ENCODE measurements around the gene GRIK3.

DNA sequence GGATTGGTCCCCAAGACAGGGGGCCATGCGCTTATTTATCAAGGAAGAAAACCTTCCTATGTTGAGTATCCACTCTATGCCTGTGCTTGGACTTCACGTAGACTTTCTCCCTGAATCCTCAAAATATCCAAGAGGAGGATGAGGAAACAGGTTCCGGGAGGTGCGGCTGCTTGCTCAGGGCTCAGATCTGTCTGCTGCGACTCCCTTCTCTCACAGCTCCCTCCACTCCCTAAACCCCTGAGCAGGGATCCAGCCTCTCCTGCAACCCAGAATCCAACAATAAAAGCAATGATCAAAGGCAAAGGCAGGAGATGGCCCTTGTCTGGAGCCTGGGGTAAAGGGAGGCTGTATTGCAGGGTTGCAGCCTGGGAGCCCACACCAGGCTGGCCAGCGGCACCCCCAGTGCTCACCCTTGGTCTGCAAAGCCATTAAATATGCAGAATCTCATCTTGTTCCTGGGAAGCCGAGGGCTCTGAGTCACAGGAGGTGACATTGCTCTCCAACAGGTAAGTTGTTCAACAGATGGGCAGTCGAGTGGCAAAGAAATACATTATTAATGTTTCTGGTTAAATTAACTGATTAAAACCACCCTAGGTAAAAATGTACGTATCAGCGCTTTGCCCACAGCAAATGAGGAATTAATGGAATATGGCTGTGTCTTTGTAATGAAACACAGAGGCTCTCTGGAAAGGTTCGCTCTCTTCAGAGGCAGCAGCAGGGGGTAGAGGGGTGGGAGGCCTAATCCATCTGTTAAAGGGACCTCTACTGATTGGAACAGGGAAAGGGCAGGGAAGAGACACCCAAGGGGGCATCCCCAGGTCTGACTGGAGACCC lies 111.5 kb downstream of the GRIK3 start:
- TF ChIP-seq EZH2phosphoT487 (IDR thresholded peaks at IDR 0.05; ENCODE audit: borderline replicate concordance) (no peak), CTCF (conservative IDR thresholded peaks at IDR 0.05; ENCODE audit: low read length) (no peak)

Data from Loucy (cell line).